HepG2 (cell line): ENCODE measurements around the gene SLC45A2. TPM values are rescaled to one million over a fixed set of nuclear protein-coding genes. Genes with fewer than 3 reads are reported as not detected.

Experiments
- ATF4 ChIP-seq, 2 experiments: fragments of 450-650 bp in 1 of 2; sonication (generic) in 1 of 2; formaldehyde crosslinking; IDR thresholded peaks; 2 replicates each; pipeline versions ENCODE4 v1.5.0 to v1.8.0; 2020 to 2022; ENCODE audit warnings: mild to moderate bottlenecking in 1 of 2, missing genetic modification reagents in 1 of 2
- CBFB ChIP-seq: sonication (generic); formaldehyde crosslinking; IDR thresholded peaks from 2 replicates; pipeline ENCODE4 v1.4.0; 2020; ENCODE audit warnings: missing genetic modification reagents
- CREBL2 ChIP-seq: sonication (generic); formaldehyde crosslinking; IDR thresholded peaks from 2 replicates; pipeline ENCODE4 v1.8.1; 2023; ENCODE audit warnings: missing genetic modification reagents, mild to moderate bottlenecking, borderline replicate concordance
- E2F1 ChIP-seq: sonication (generic); formaldehyde crosslinking; IDR thresholded peaks from 2 replicates; pipeline ENCODE4 v1.5.0; 2020; ENCODE audit warnings: missing genetic modification reagents
- ELF1 ChIP-seq: sonication (generic); formaldehyde crosslinking; IDR thresholded peaks from 2 replicates; pipeline ENCODE4 v1.4.0; 2020; ENCODE audit warnings: missing genetic modification reagents
- FOXM1 ChIP-seq: sonication (generic); formaldehyde crosslinking; IDR thresholded peaks from 2 replicates; pipeline ENCODE4 v1.5.0; 2020; ENCODE audit warnings: missing genetic modification reagents
- FOXO4 ChIP-seq: sonication (generic); formaldehyde crosslinking; conservative IDR thresholded peaks from 2 replicates; pipeline ENCODE4 v1.8.1; 2023; ENCODE audit warnings: missing genetic modification reagents
- HNRNPLL ChIP-seq: fragments of 200-400 bp; formaldehyde crosslinking; IDR thresholded peaks from 2 replicates; pipeline ENCODE4 v1.6.1; 2017; ENCODE audit warnings: mild to moderate bottlenecking, low read depth, low read length; ENCODE audit not compliant: poor library complexity, severe bottlenecking
- IKZF1 ChIP-seq: fragments of 450-650 bp; IDR thresholded peaks from 2 replicates; pipeline ENCODE4 v1.7.1; 2016
- ISL2 ChIP-seq: sonication (generic); formaldehyde crosslinking; IDR thresholded peaks from 2 replicates; pipeline ENCODE4 v1.5.0; 2020; ENCODE audit warnings: missing genetic modification reagents
- NFKB2 ChIP-seq: sonication (generic); formaldehyde crosslinking; IDR thresholded peaks from 2 replicates; pipeline ENCODE4 v1.4.0; 2020; ENCODE audit warnings: missing genetic modification reagents, borderline replicate concordance
- NR2F2 ChIP-seq: IDR thresholded peaks from 2 replicates; pipeline ENCODE4 v1.6.1; 2012; ENCODE audit warnings: low read depth, inconsistent platforms, borderline replicate concordance
- PRMT3 ChIP-seq: sonication (generic); formaldehyde crosslinking; IDR thresholded peaks from 2 replicates; pipeline ENCODE4 v1.8.1; 2022; ENCODE audit warnings: low read depth, mild to moderate bottlenecking, moderate library complexity, missing genetic modification reagents, borderline replicate concordance
- SMAD3 ChIP-seq: sonication (generic); formaldehyde crosslinking; IDR thresholded peaks from 2 replicates; pipeline ENCODE4 v1.4.0; 2020; ENCODE audit warnings: missing genetic modification reagents
- SRSF9 ChIP-seq: fragments of 200-400 bp; formaldehyde crosslinking; IDR thresholded peaks from 2 replicates; pipeline ENCODE4 v1.6.1; 2018; ENCODE audit warnings: borderline replicate concordance, mild to moderate bottlenecking, low read depth, low read length; ENCODE audit not compliant: insufficient read depth, poor library complexity, severe bottlenecking
- SRY ChIP-seq: sonication (generic); formaldehyde crosslinking; IDR thresholded peaks from 2 replicates; pipeline ENCODE4 v1.8.0; 2022; ENCODE audit warnings: mild to moderate bottlenecking, missing genetic modification reagents
- ZNF136 ChIP-seq: sonication (generic); formaldehyde crosslinking; IDR thresholded peaks from 2 replicates; pipeline ENCODE4 v1.8.1; 2022; ENCODE audit warnings: low read depth, mild to moderate bottlenecking, moderate library complexity, missing genetic modification reagents
- ZNF224 ChIP-seq: sonication (generic); formaldehyde crosslinking; IDR thresholded peaks from 2 replicates; pipeline ENCODE4 v1.5.0; 2020; ENCODE audit warnings: mild to moderate bottlenecking, missing genetic modification reagents
- ZNF430 ChIP-seq: sonication (generic); formaldehyde crosslinking; IDR thresholded peaks from 2 replicates; pipeline ENCODE4 v1.9.0; 2021; ENCODE audit warnings: mild to moderate bottlenecking, missing genetic modification reagents
- ZNF691 ChIP-seq: sonication (generic); formaldehyde crosslinking; IDR thresholded peaks from 2 replicates; pipeline ENCODE4 v1.4.0; 2020; ENCODE audit warnings: missing genetic modification reagents, low read depth, mild to moderate bottlenecking, borderline replicate concordance
- ZNF772 ChIP-seq: sonication (generic); formaldehyde crosslinking; IDR thresholded peaks from 2 replicates; pipeline ENCODE4 v1.5.0; 2020; ENCODE audit warnings: mild to moderate bottlenecking, missing genetic modification reagents
- ZNF878 ChIP-seq: sonication (generic); formaldehyde crosslinking; IDR thresholded peaks from 2 replicates; pipeline ENCODE4 v1.8.1; 2023; ENCODE audit warnings: mild to moderate bottlenecking, missing genetic modification reagents, moderate library complexity
- ZSCAN29 ChIP-seq: sonication (generic); formaldehyde crosslinking; conservative IDR thresholded peaks from 2 replicates; pipeline ENCODE4 v1.4.0; 2020; ENCODE audit warnings: mild to moderate bottlenecking, missing genetic modification reagents
- ZSCAN31 ChIP-seq: sonication (generic); formaldehyde crosslinking; IDR thresholded peaks from 2 replicates; pipeline ENCODE4 v1.5.0; 2020; ENCODE audit warnings: low read depth, mild to moderate bottlenecking, missing genetic modification reagents
- polyA plus RNA-seq, 8 experiments: library from polyadenylated mRNA; depleted of rRNA in 3 of 8; stranded (reverse) in 7 of 8; unstranded in 1 of 8; fragments of >200 nt; fragmentation: Illumina TruSeq in 4 of 8; extraction: Trizol in 4 of 8; gene quantifications; 2 replicates each; pipeline versions ENCODE4 v1.2.1 to v1.2.3, GENCODE V29; 2011 to 2016; ENCODE audit warnings: low read depth in 4 of 8, missing spikeins in 1 of 8, mixed read lengths in 1 of 8; ENCODE audit not compliant: insufficient read depth in 1 of 8
- total RNA-seq, 5 experiments: library from RNA; depleted of rRNA; stranded (reverse); fragments of >200 nt; fragmentation: Illumina TruSeq; extraction: Trizol; gene quantifications; 2 replicates each; pipeline ENCODE4 v1.2.3, GENCODE V29; 2016; ENCODE audit warnings: low read depth in 1 of 5

SLC45A2 gene
- total and polyA plus RNA-seq, 2 of the 13 experiments (the other 11 are each of a cell fraction or from before 2014, with no cell fraction given) = 0.22 to 0.24 TPM

GRCh38 chr5:34007621-34008600 lies 23.4 kb upstream of the SLC45A2 start, which contains the start of gene AMACR (continued):
- TF ChIP-seq PRMT3 (CRISPR knock-in tag) (no peak), IKZF1 (no peak), ZSCAN29 (CRISPR knock-in tag) (0 out of 2 replicates have a peak, but pooled peaks have one; percentile 15), FOXO4 (peak; percentile 91; the same call in 1 of the 2 replicates), ELF1 (0 out of 2 replicates have a peak, but pooled peaks have one; percentile 35), NR2F2 (peak; percentile 26; the same call in 1 of the 2 replicates), CBFB (CRISPR knock-in tag) (peak; percentile 50), ZNF691 (peak; percentile 81; the same call in 1 of the 2 replicates), ZNF136 (peak; percentile 8; the same call in 1 of the 2 replicates), HNRNPLL (peak; percentile 98), SMAD3 (CRISPR knock-in tag) (no peak), CREBL2 (CRISPR knock-in tag) (0 out of 2 replicates have a peak, but pooled peaks have one; percentile 21), SRY (peak; percentile 98), ZSCAN31 (CRISPR knock-in tag) (peak; percentile 82; the same call in 1 of the 2 replicates), ISL2 (peak; percentile 85), FOXM1 (CRISPR knock-in tag) (no peak), ZNF430 (CRISPR knock-in tag) (peak; percentile 78; the same call in 1 of the 2 replicates), ZNF772 (CRISPR knock-in tag) (0 out of 2 replicates have a peak, but pooled peaks have one; percentile 75), ZNF878 (CRISPR knock-in tag) (peak; percentile 35; the same call in 1 of the 2 replicates), ATF4 (CRISPR knock-in tag; IDR thresholded peaks at IDR 0.05) (0 out of 4 replicates have a peak, but pooled peaks of 1 of the 2 experiments have one; percentile 32), NFKB2 (CRISPR knock-in tag) (peak; percentile 92; the same call in 1 of the 2 replicates), E2F1 (CRISPR knock-in tag) (peak; percentile 62; the same call in 1 of the 2 replicates), SRSF9 (no peak), ZNF224 (CRISPR knock-in tag) (peak; percentile 86; the same call in 1 of the 2 replicates)
